ENCODE measurements around the gene GDPD5.

GDPD5 gene

GRCh38 chr11:75514596-75514995 lies 11.1 kb downstream of the GDPD5 start:
- DNase-seq (ENCODE audit: low spot score): no peak

- no peak for DNase-seq (ENCODE audit: low spot score)
Measured at GRCh38 chr11:75513250-75513649, 12.5 kb downstream of the GDPD5 start.

- DNase-seq (ENCODE audit: low spot score): no peak
Measured at GRCh38 chr11:75510723-75511019, 15.1 kb downstream of the GDPD5 start.

- DNase-seq (ENCODE audit: low spot score): no peak
Measured at GRCh38 chr11:75510004-75510722, 15.6 kb downstream of the GDPD5 start.

GRCh38 chr11:75509020-75509720 lies 16.6 kb downstream of the GDPD5 start:
- DNase-seq (ENCODE audit: low spot score): no peak

- DNase-seq (ENCODE audit: low spot score): no peak
Measured at GRCh38 chr11:75508051-75508561, 17.6 kb downstream of the GDPD5 start.

GRCh38 chr11:75507571-75507970 lies 18.2 kb downstream of the GDPD5 start:
- DNase-seq (ENCODE audit: low spot score): no peak

DNA sequence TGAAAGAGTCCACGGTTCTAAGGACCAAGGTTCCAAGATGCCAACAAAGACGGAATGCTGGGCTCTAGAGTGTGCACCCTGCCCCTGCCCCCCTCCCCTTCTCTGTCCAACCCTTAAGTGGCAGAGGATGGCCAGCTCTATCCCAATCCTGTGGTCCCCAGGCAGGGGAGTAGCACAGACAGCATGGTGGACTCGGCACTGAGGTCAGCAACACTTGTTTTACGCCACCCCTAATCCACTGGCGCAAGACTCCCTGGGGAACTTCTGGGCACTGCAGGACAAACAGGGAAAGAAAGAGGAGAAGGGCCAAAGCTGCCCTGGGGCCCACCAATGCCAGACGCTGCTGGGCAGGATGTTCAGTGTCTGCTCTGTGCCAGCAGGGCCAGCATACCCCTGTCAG lies 18.9 kb downstream of the GDPD5 start:
- DNase-seq (ENCODE audit: low spot score): no peak

- DNase-seq (ENCODE audit: low spot score): no peak
Measured at GRCh38 chr11:75505916-75506692, 19.6 kb downstream of the GDPD5 start.

- no peak for DNase-seq (ENCODE audit: low spot score)
Measured at GRCh38 chr11:75504501-75504900, 21.2 kb downstream of the GDPD5 start.

DNA sequence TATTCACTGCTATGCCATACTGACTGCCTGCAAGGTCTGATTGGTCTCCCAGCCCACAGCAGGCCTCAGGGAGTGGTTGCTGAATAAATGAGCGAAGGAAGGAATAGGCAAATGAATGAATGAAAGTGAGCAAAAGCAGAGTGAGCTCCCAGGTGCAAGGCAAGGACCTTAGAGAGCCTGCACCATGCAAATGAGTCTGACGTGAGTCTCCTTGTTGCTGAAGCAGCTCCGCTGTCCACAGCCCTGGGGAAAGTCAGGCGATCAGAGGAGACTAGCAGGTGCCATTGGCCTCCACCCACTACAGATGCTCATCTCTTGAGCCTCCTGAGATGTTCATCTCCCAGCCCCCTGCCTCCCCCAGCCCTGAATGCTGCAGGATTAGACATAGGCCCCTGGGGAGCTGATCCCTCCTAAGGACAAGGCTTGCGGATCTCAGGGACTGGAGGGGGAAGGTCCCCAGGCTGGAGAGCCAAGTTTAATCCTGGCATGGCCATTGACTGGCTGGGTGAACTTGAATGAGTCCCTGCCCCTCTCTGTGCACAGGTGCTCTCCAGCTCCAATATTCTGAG lies 22.1 kb downstream of the GDPD5 start:
- DNase-seq (ENCODE audit: low spot score): no peak

DNA sequence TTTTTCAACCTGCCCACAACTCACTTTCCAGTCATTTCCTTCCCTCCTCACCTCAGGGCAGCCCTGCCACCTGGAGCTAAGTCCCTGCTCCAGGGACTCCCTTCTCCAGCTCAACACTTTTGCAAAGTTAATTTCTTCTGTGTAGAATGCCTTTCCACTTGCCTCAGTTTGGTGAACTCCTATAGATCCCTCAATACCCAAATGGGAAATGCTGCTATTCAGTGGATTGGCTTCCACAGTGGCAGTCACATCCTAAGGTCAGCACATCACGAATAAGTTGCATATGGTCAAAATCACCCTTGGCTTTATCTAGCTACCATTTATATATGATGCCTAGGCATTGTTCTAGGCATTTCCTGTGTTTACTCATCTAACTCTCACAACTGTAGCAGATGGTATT lies 23.6 kb downstream of the GDPD5 start:
- no peak for DNase-seq (ENCODE audit: low spot score)

DNA sequence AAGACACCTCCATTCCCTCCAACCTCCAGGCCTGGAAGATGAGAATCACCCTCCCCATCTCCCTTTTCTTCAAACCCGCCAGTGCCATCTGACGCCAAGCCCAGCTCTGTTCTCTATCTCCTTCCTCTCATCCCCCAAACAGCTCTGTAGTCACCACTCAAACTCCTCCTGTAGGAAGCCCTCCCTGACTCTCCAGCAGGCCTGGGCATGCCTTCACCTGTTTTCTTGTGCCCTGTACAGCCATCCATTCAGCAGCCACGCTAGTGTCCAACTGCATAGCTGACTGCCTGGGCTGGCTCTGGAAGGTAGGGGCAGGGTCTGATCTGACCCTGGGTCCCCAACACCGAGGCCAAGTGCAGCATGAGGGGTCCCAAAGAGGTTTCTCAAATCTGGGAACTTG lies 25.0 kb downstream of the GDPD5 start:
- DNase-seq (ENCODE audit: low spot score): no peak

GRCh38 chr11:75499423-75500190 lies 26.1 kb downstream of the GDPD5 start:
- no peak for DNase-seq (ENCODE audit: low spot score)

- no peak for DNase-seq (ENCODE audit: low spot score)
Measured at GRCh38 chr11:75498556-75499255, 27.0 kb downstream of the GDPD5 start.

GRCh38 chr11:75497788-75498409 lies 27.8 kb downstream of the GDPD5 start:
- DNase-seq (ENCODE audit: low spot score): no peak

DNA sequence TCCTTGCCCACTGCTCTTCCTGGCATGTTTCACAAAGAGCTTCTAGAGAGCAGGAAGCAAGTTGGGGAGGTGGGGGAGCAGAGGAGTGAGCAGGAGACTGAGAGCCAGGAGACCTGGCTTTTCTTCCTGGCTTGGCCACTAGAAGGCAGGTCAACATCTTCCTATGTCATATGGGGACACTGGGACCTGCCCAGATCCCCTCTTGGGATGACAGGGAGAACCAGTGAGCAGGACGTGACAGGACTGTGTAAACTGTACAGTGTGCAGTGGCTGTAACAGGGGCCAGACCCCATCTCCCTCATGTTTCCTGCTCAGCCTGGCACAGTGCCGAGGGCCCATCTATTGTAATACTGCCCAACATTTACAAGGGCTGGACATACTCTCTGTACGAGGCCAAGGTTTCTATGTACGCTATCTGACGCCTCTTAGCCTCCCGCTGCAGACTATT lies 29.4 kb downstream of the GDPD5 start:
- no peak for DNase-seq (ENCODE audit: low spot score)

GRCh38 chr11:75495749-75496304 lies 29.9 kb downstream of the GDPD5 start:
- DNase-seq (ENCODE audit: low spot score): no peak

GRCh38 chr11:75493626-75494025 lies 32.1 kb downstream of the GDPD5 start:
- DNase-seq (ENCODE audit: low spot score): no peak

GRCh38 chr11:75492181-75492820 lies 33.4 kb downstream of the GDPD5 start:
- DNase-seq (ENCODE audit: low spot score): no peak
